Mesenchymal stem cell (in vitro differentiated cells and primary cell): ENCODE results near the gene SI.

Source experiments
- DNase-seq: peaks from one replicate; pipeline ENCODE4 v3.0.0-alpha.2; 2013
- H2AFZ ChIP-seq: one replicate; pipeline ENCODE4 v1.6.1; 2013; ENCODE audit warnings: low read depth, mild to moderate bottlenecking, control low read depth, inconsistent platforms, low read length, moderate library complexity
- H2AK5ac ChIP-seq: 2 replicates; pipeline ENCODE4 v1.6.1; 2013; ENCODE audit warnings: low read length, moderate library complexity, mild to moderate bottlenecking, inconsistent platforms; ENCODE audit not compliant: severe bottlenecking
- H2BK120ac ChIP-seq: one replicate; pipeline ENCODE4 v1.6.1; 2013; ENCODE audit warnings: low read depth, mild to moderate bottlenecking, inconsistent platforms, low read length, moderate library complexity
- H2BK12ac ChIP-seq, 2 experiments: one replicate each; pipeline ENCODE4 v1.6.1; 2013; ENCODE audit warnings: inconsistent platforms in 2 of 2, low read length in 2 of 2, mild to moderate bottlenecking in 2 of 2, moderate library complexity in 2 of 2, control low read depth in 1 of 2
- H2BK15ac ChIP-seq: one replicate; pipeline ENCODE4 v1.6.1; 2013; ENCODE audit warnings: mild to moderate bottlenecking, low read depth, inconsistent platforms; ENCODE audit not compliant: poor library complexity, severe bottlenecking
- H2BK5ac ChIP-seq: 2 replicates; pipeline ENCODE4 v1.6.1; 2013; ENCODE audit warnings: low read depth, mild to moderate bottlenecking, low read length, control low read depth, inconsistent platforms; ENCODE audit not compliant: poor library complexity, severe bottlenecking
- H3K14ac ChIP-seq, 2 experiments: one replicate each; pipeline ENCODE4 v1.6.1; 2013; ENCODE audit warnings: inconsistent platforms in 2 of 2, low read length in 2 of 2, control low read depth in 1 of 2, mild to moderate bottlenecking in 1 of 2, moderate library complexity in 1 of 2
- H3K18ac ChIP-seq, 2 experiments: one replicate each; pipeline ENCODE4 v1.6.1; 2013; ENCODE audit warnings: inconsistent platforms in 2 of 2, low read length in 2 of 2, control low read depth in 1 of 2, low read depth in 1 of 2, mild to moderate bottlenecking in 1 of 2
- H3K23ac ChIP-seq, 2 experiments: one replicate each; pipeline ENCODE4 v1.6.1; 2013; ENCODE audit warnings: inconsistent platforms in 2 of 2, low read length in 2 of 2, mild to moderate bottlenecking in 2 of 2, moderate library complexity in 2 of 2, control low read depth in 1 of 2
- H3K27ac ChIP-seq: 2 replicates; pipeline ENCODE4 v1.5.1; 2013; ENCODE audit warnings: mild to moderate bottlenecking, moderate library complexity, low read length, control low read depth, inconsistent platforms; ENCODE audit not compliant: poor library complexity, severe bottlenecking
- H3K27me3 ChIP-seq, 2 experiments: 2 replicates each; pipeline versions ENCODE4 v1.6.1 to v1.7.0; 2013; ENCODE audit warnings: low read length in 2 of 2, mild to moderate bottlenecking in 2 of 2, moderate library complexity in 2 of 2, control low read depth in 1 of 2, inconsistent platforms in 1 of 2; ENCODE audit not compliant: control insufficient read depth in 1 of 2, insufficient read depth in 1 of 2
- H3K36me3 ChIP-seq, 2 experiments: 2 replicates each; pipeline versions ENCODE4 v1.6.1 to v1.7.0; 2013; ENCODE audit warnings: low read length in 2 of 2, control low read depth in 1 of 2, inconsistent platforms in 1 of 2, low read depth in 1 of 2, mild to moderate bottlenecking in 1 of 2; ENCODE audit not compliant: insufficient read depth in 2 of 2, control insufficient read depth in 1 of 2
- H3K4ac ChIP-seq, 2 experiments: one replicate each; pipeline ENCODE4 v1.6.1; 2013; ENCODE audit warnings: inconsistent platforms in 2 of 2, low read length in 2 of 2, mild to moderate bottlenecking in 2 of 2, moderate library complexity in 2 of 2, control low read depth in 1 of 2, low read depth in 1 of 2
- H3K4me1 ChIP-seq: 2 replicates; pipeline ENCODE4 v1.6.1; 2013; ENCODE audit warnings: low read depth, low read length, control low read depth; ENCODE audit not compliant: control insufficient read depth, insufficient read depth
- H3K4me2 ChIP-seq: 2 replicates; pipeline ENCODE4 v1.6.1; 2013; ENCODE audit warnings: low read length, mild to moderate bottlenecking, inconsistent platforms; ENCODE audit not compliant: poor library complexity, severe bottlenecking
- H3K4me3 ChIP-seq, 2 experiments: 2 replicates each; pipeline versions ENCODE4 v1.5.1 to v1.7.0; 2013; ENCODE audit warnings: low read length in 2 of 2, mild to moderate bottlenecking in 2 of 2, control low read depth in 1 of 2, low read depth in 1 of 2; ENCODE audit not compliant: insufficient read depth in 1 of 2
- H3K79me1 ChIP-seq: replicated peaks from 2 replicates; pipeline ENCODE4 v1.6.1; 2013; ENCODE audit warnings: mild to moderate bottlenecking, control low read depth, low read length, inconsistent platforms; ENCODE audit not compliant: poor library complexity, severe bottlenecking
- H3K9ac ChIP-seq: 2 replicates; pipeline ENCODE4 v1.7.0; 2013; ENCODE audit warnings: mild to moderate bottlenecking, low read length, moderate library complexity
- H3K9me3 ChIP-seq: 2 replicates; pipeline ENCODE4 v1.7.0; 2013; ENCODE audit warnings: mild to moderate bottlenecking, low read length; ENCODE audit not compliant: control insufficient read depth
- H4K8ac ChIP-seq: one replicate; pipeline ENCODE4 v1.6.1; 2013; ENCODE audit warnings: inconsistent platforms, mild to moderate bottlenecking, low read length, moderate library complexity
- H4K91ac ChIP-seq: one replicate; pipeline ENCODE4 v1.6.1; 2013; ENCODE audit warnings: mild to moderate bottlenecking, low read length, inconsistent platforms
- WGBS: methylation state at CpG from one replicate; pipeline ENCODE4 v1.1.7; 2013; ENCODE audit warnings: mixed read lengths; 5-methylcytosine and 5-hydroxymethylcytosine counted together

The SI gene

GRCh38 chr3:165056510-165056909, 21.8 kb downstream of the SI start:
- no peak overlapping the region for H4K91ac ChIP-seq
- H2AFZ ChIP-seq: no peak overlapping the region
- no peak overlapping the region for H3K27ac ChIP-seq
- H4K8ac ChIP-seq: no peak overlapping the region
- 74% methylated on average over 2 of the region's 2 CpGs for WGBS
- no peak overlapping the region for H2BK12ac ChIP-seq
- no peak overlapping the region for H3K23ac ChIP-seq
- H3K9me3 ChIP-seq: peaks cover 6% of the 10 kb centered on the region
- no peak overlapping the region for H2BK15ac ChIP-seq
- H3K18ac ChIP-seq: no peak overlapping the region
- H3K36me3 ChIP-seq: no peaks in the 10 kb centered on the region
- no peak overlapping the region for H2BK120ac ChIP-seq
- H3K4me1 ChIP-seq: no peaks in the 10 kb centered on the region
- no peak overlapping the region for H3K4me3 ChIP-seq
- H2BK5ac ChIP-seq: no peak overlapping the region
- H3K27me3 ChIP-seq: no peaks in the 10 kb centered on the region
- no peak overlapping the region for H3K4ac ChIP-seq
- DNase-seq: no peak
- no peak overlapping the region for H3K4me2 ChIP-seq
- H3K79me1 ChIP-seq: no peaks in the 10 kb centered on the region
- H3K9ac ChIP-seq: no peak overlapping the region
- no peak overlapping the region for H3K14ac ChIP-seq
- H2AK5ac ChIP-seq: no peak overlapping the region

GRCh38 chr3:165040186-165040585, 38.1 kb downstream of the SI start:
- no peak overlapping the region for H3K4me2 ChIP-seq
- H2AK5ac ChIP-seq: no peak overlapping the region
- WGBS: 80% methylated on average over 1 of the region's 1 CpG

GRCh38 chr3:165011557-165011956, 66.7 kb downstream of the SI start:
- Histone ChIP-seq H2BK5ac (no peak overlapping the region), H3K27ac (no peak overlapping the region), H2BK15ac (no peak overlapping the region), H3K9ac (no peak overlapping the region), H3K14ac (no peak overlapping the region), H3K23ac (no peak overlapping the region), H3K27me3 (no peaks in the 10 kb centered on the region), H3K79me1 (no peaks in the 10 kb centered on the region), H2BK12ac (no peak overlapping the region), H3K4ac (no peak overlapping the region), H3K4me1 (no peaks in the 10 kb centered on the region), H4K8ac (no peak overlapping the region), H4K91ac (no peak overlapping the region), H3K36me3 (no peaks in the 10 kb centered on the region), H3K9me3 (no peaks in the 10 kb centered on the region), H2BK120ac (no peak overlapping the region), H3K18ac (no peak overlapping the region), H2AFZ (no peak overlapping the region), H2AK5ac (no peak overlapping the region), H3K4me3 (no peak overlapping the region), H3K4me2 (no peak overlapping the region)
- DNase-seq: no peak
- WGBS: 100% methylated on average over 2 of the region's 3 CpGs

More at GRCh38 chr3:165040186-165040585, 38.1 kb downstream of the SI start:
- no peaks in the 10 kb centered on the region for H3K4me1 ChIP-seq
- no peak overlapping the region for H3K27ac ChIP-seq
- no peak overlapping the region for H2AFZ ChIP-seq
- no peak overlapping the region for H3K4ac ChIP-seq
- no peak overlapping the region for H2BK15ac ChIP-seq
- H3K23ac ChIP-seq: no peak overlapping the region
- H3K79me1 ChIP-seq: no peaks in the 10 kb centered on the region
- no peak overlapping the region for H3K4me3 ChIP-seq
- H4K91ac ChIP-seq: no peak overlapping the region
- no peak overlapping the region for H3K14ac ChIP-seq
- no peak overlapping the region for H2BK5ac ChIP-seq
- no peaks in the 10 kb centered on the region for H3K27me3 ChIP-seq
- H3K9ac ChIP-seq: no peak overlapping the region
- no peak overlapping the region for H2BK12ac ChIP-seq
- no peaks in the 10 kb centered on the region for H3K36me3 ChIP-seq
- H3K18ac ChIP-seq: no peak overlapping the region
- H2BK120ac ChIP-seq: no peak overlapping the region
- DNase-seq: no peak
- H3K9me3 ChIP-seq: no peaks in the 10 kb centered on the region
- no peak overlapping the region for H4K8ac ChIP-seq

GRCh38 chr3:164984947-164985346, 93.3 kb downstream of the SI start:
- no peak overlapping the region for H3K27ac ChIP-seq
- H4K8ac ChIP-seq: no peak overlapping the region
- H3K9ac ChIP-seq: no peak overlapping the region
- 50% methylated on average over 1 of the region's 1 CpG for WGBS
- no peak overlapping the region for H2AK5ac ChIP-seq
- no peak overlapping the region for H2BK120ac ChIP-seq
- H3K4me1 ChIP-seq: no peaks in the 10 kb centered on the region
- H3K4ac ChIP-seq: no peak overlapping the region
- H3K36me3 ChIP-seq: no peaks in the 10 kb centered on the region
- H3K18ac ChIP-seq: no peak overlapping the region
- H4K91ac ChIP-seq: no peak overlapping the region
- no peak for DNase-seq
- H2BK5ac ChIP-seq: no peak overlapping the region
- H3K23ac ChIP-seq: no peak overlapping the region
- no peak overlapping the region for H2AFZ ChIP-seq
- H3K27me3 ChIP-seq: no peaks in the 10 kb centered on the region
- no peak overlapping the region for H3K14ac ChIP-seq
- H3K79me1 ChIP-seq: no peaks in the 10 kb centered on the region
- H3K4me2 ChIP-seq: no peak overlapping the region
- H2BK15ac ChIP-seq: no peak overlapping the region
- H3K9me3 ChIP-seq: no peaks in the 10 kb centered on the region
- H2BK12ac ChIP-seq: no peak overlapping the region
- H3K4me3 ChIP-seq: no peak overlapping the region
